Erythroblast (primary cell): Measurements from ENCODE around the gene DLEC1.

Source experiments
- GATA1 ChIP-seq: IDR thresholded peaks from 2 replicates; pipeline ENCODE4 v1.6.1; 2011; ENCODE audit warnings: low read depth, mild to moderate bottlenecking, control low read depth, low read length, moderate library complexity
- POLR2A ChIP-seq: IDR thresholded peaks from 2 replicates; pipeline ENCODE4 v1.6.1; 2011; ENCODE audit warnings: mild to moderate bottlenecking, low read length

GRCh38 chr3:38109580-38110313 lies 70.7 kb downstream of the DLEC1 start:
- TF ChIP-seq POLR2A (no peak), GATA1 (no peak)
